Tongue (tissue), 2 donors: ENCODE results near the gene ENO4. TPM values are rescaled to one million over a fixed set of nuclear protein-coding genes. Genes with fewer than 3 reads are reported as not detected.

Experiments used
- DNase-seq: peaks from one replicate; pipeline ENCODE4 v3.0.0-alpha.2; 2015
- total RNA-seq: library from RNA; depleted of rRNA; stranded (reverse); fragments of >200 nt; gene quantifications from one replicate; pipeline ENCODE4 v1.2.3, GENCODE V29; 2014

The ENO4 gene
- total RNA-seq, 1 donor from 2014 or later, result 0.31 TPM

GRCh38 chr10:116831086-116831485, 18.2 kb upstream of the ENO4 start:
- no peak for DNase-seq

GRCh38 chr10:116831790-116832189, 17.5 kb upstream of the ENO4 start:
- DNase-seq, result no peak

- no peak for DNase-seq
Measured at GRCh38 chr10:116833986-116834985, 15.0 kb upstream of the ENO4 start.

GRCh38 chr10:116835658-116836057, 13.6 kb upstream of the ENO4 start:
- DNase-seq, result no peak

- DNase-seq, result no peak
Measured at GRCh38 chr10:116836083-116836482, 13.2 kb upstream of the ENO4 start.

GRCh38 chr10:116836902-116837523, 12.3 kb upstream of the ENO4 start:
- peak; percentile 23 for DNase-seq

- DNase-seq, result no peak
Measured at GRCh38 chr10:116838143-116838725, 11.1 kb upstream of the ENO4 start.

- no peak for DNase-seq
Measured at GRCh38 chr10:116840389-116841075, 8.8 kb upstream of the ENO4 start.

GRCh38 chr10:116845823-116846222, 3.5 kb upstream of the ENO4 start:
- no peak for DNase-seq

GRCh38 chr10:116848032-116848943, 1.0 kb upstream of the ENO4 start:
- DNase-seq, result no peak

- DNase-seq, result no peak
Measured at GRCh38 chr10:116848944-116849247, 403 bp upstream of the ENO4 start.

GRCh38 chr10:116850058-116850611, 836 bp downstream of the ENO4 start:
- DNase-seq, result no peak

GRCh38 chr10:116852246-116852645, 2.9 kb downstream of the ENO4 start:
- DNase-seq, result no peak

- no peak for DNase-seq
Measured at GRCh38 chr10:116853287-116853686, 4.0 kb downstream of the ENO4 start.

- no peak for DNase-seq
Measured at GRCh38 chr10:116853701-116854100, 4.4 kb downstream of the ENO4 start.

GRCh38 chr10:116857156-116857555, 7.9 kb downstream of the ENO4 start:
- no peak for DNase-seq

GRCh38 chr10:116861796-116862195, 12.5 kb downstream of the ENO4 start:
- DNase-seq, result no peak

GRCh38 chr10:116864436-116864835, 15.1 kb downstream of the ENO4 start:
- DNase-seq, result no peak

- no peak for DNase-seq
Measured at GRCh38 chr10:116866066-116866465, 16.8 kb downstream of the ENO4 start.

- no peak for DNase-seq
Measured at GRCh38 chr10:116866987-116867595, 17.8 kb downstream of the ENO4 start.

- DNase-seq, result no peak
Measured at GRCh38 chr10:116868198-116868676, 18.9 kb downstream of the ENO4 start.
